Measurements from ENCODE around the gene ATAD5.
"Not testable (repeated sequence)": the region's sequence is repeated elsewhere in the genome, so short reads cannot be mapped to it uniquely, and the experiment has no call there.

ATAD5 gene

DNA sequence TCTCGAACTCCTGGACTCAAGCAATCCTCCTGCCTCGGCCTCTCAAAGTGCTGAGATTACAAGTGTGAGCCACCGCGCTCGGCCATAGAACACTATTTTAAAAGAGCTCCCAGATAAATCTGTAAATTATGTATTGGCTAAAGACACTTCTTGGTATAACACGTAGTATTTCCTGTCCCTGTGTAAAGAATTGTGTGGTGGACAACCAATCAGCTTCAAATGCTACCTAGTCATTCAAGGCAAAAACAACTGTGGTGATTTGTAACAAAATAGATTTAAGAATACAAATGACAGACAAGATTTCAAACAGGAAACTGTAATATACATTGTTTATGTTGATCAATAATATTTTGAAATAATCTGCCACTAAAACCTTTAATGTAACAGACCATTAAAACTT, 21.9 kb upstream of the ATAD5 start:
- Histone ChIP-seq H3K9me3 (ENCODE audit: control insufficient read depth, insufficient read depth, low read depth, low read length) (no peaks in the 10 kb centered on the region), H3K36me3 (ENCODE audit: control insufficient read depth in 2 of 2, insufficient read depth in 1 of 2, low read length in 2 of 2) (peaks cover 7 to 12% of the 10 kb centered on the region in 2 experiments; a peak in 2 of 3 replicates), H3K27ac (ENCODE audit: extremely low read depth, low read depth, low read length) (no peak overlapping the region), H3K4me3 (ENCODE audit: low read depth, low read length) (no peak overlapping the region), H3K4me1 (ENCODE audit: control insufficient read depth, insufficient read depth, low read length) (no peaks in the 10 kb centered on the region)
- no peak for TF ChIP-seq PRDM1 (tag by site-specific recombination; IDR thresholded peaks at IDR 0.05)
- TF ChIP-seq ZNF140 (tag by site-specific recombination; IDR thresholded peaks at IDR 0.05) = no peak
- TF ChIP-seq ZNF433 (tag by site-specific recombination; IDR thresholded peaks at IDR 0.05; ENCODE audit: low read depth) = no peak
- no peak for TF ChIP-seq ZNF76 (tag by site-specific recombination; IDR thresholded peaks at IDR 0.05; ENCODE audit: borderline replicate concordance, low read depth)
- no peak for TF ChIP-seq ZNF211 (tag by site-specific recombination; IDR thresholded peaks at IDR 0.05; ENCODE audit: low read depth)
- POLR2A ChIA-PET = interaction anchor here (2.9 kb wide), 1 partner anchor 14 kb away, joined by 9 read pairs; the partner anchor contains the start of gene CRLF3
- CTCF ChIA-PET = interaction anchor here (3.4 kb wide), 1 partner anchor 15 kb away, joined by 19 read pairs; the partner anchor contains the start of gene CRLF3

DNA sequence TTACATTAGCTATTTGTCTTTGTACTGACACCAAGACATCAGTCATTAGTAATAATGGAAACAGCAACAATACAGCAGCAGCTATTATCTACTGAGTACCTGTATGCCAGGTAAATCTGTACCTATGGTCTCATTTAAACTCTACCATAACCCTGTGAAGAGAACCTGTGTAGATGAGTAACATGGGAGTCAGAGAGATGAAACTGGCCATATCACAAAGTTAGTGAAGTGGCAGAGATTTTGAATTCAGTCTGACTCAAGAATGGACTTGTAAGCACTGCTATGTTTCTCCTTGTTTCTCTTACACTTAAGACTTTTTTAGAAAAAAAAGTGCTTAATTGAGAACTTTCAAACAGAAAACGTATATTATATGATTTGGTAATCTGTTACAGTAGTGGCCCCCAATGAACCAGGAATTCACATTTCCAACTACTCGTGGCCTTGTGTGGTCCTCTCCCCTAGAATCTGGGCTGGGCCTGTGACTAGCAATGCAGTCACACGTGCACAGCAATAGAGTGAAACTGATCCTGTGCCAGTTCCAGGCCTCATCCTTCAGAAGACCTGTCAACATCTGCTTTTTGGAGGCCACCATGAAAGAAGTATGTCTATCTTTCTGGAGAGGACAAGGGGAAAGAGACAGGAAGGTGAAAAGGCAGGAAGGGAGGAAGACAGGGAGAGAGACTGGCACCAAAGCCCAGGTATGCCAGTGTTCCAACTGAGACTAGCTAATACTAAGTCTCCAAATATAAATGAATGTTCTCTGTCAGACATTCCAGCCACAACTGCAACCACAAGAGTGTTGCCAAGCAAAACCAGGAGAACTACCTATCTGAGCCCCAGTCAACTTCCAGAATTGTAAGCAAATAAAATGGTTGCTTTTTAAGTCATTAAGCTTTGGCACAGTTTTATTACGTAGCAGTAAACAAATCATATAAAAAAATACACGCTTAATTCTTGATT, 19.3 kb upstream of the ATAD5 start:
- Histone ChIP-seq H3K4me1 (ENCODE audit: control insufficient read depth, insufficient read depth, low read length) (no peaks in the 10 kb centered on the region), H3K9me3 (ENCODE audit: control insufficient read depth, insufficient read depth, low read depth, low read length) (no peaks in the 10 kb centered on the region), H3K27ac (ENCODE audit: extremely low read depth, low read depth, low read length) (no peak overlapping the region), H3K4me3 (ENCODE audit: low read depth, low read length) (no peak overlapping the region), H3K36me3 (ENCODE audit: control insufficient read depth in 2 of 2, insufficient read depth in 1 of 2, low read length in 2 of 2) (peaks cover 10 to 16% of the 10 kb centered on the region in 2 experiments; a peak in 2 of 3 replicates)
- CTCF ChIA-PET = interaction anchor here (0.6 to 3.4 kb wide), 5 partner anchors 9 to 277 kb away, joined by 3 to 19 read pairs (median 3); partner anchors contain the start of gene CRLF3
- TF ChIP-seq ZNF777 (tag by site-specific recombination; IDR thresholded peaks at IDR 0.05; ENCODE audit: borderline replicate concordance) (no peak), ZNF426 (tag by site-specific recombination; IDR thresholded peaks at IDR 0.05) (no peak), ZBTB17 (tag by site-specific recombination; IDR thresholded peaks at IDR 0.05) (peak; percentile 53; the same call in 1 of the 2 replicates)
- POLR2A ChIA-PET = interaction anchor here (1.0 to 2.9 kb wide), 2 partner anchors 12 kb away, joined by 3 to 9 read pairs; partner anchors contain the start of gene CRLF3

DNA sequence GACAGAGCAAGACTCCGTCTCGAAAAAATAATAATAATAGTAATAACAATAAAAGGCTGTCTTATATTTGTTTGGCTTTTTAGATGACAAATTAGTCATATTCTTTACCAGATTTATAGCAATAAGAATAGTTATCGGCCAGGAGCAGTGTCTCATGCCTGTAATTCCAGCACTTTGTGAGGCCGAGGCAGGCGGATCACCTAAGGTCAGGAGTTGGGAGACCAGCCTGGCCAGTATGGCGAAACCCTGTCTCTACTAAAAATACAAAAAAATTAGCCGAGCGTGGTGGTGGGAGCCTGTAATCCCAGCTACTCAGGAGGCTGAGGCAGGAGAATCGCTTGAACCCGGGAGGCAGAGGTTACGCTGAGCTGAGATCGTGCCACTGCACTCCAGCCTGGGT, 17.5 kb upstream of the ATAD5 start:
- H3K27ac ChIP-seq (ENCODE audit: extremely low read depth, low read depth, low read length); H3K4me3 ChIP-seq (ENCODE audit: low read depth, low read length); H3K4me1 ChIP-seq (ENCODE audit: control insufficient read depth, insufficient read depth, low read length); H3K9me3 ChIP-seq (ENCODE audit: control insufficient read depth, insufficient read depth, low read depth, low read length): not testable (repeated sequence)
- ChIA-PET POLR2A (interaction anchor here (0.6 kb wide), 1 partner anchor 326 kb away, joined by 6 read pairs; no protein-coding TSS in a partner anchor), CTCF (interaction anchor here (0.6 to 1.7 kb wide), 2 partner anchors 11 to 883 kb away, joined by 3 to 4 read pairs; no protein-coding TSS in a partner anchor)
- peaks cover 14 to 16% of the 10 kb centered on the region in 2 experiments; a peak in 2 of 3 replicates for H3K36me3 ChIP-seq (ENCODE audit: control insufficient read depth in 2 of 2, insufficient read depth in 1 of 2, low read length in 2 of 2)

DNA sequence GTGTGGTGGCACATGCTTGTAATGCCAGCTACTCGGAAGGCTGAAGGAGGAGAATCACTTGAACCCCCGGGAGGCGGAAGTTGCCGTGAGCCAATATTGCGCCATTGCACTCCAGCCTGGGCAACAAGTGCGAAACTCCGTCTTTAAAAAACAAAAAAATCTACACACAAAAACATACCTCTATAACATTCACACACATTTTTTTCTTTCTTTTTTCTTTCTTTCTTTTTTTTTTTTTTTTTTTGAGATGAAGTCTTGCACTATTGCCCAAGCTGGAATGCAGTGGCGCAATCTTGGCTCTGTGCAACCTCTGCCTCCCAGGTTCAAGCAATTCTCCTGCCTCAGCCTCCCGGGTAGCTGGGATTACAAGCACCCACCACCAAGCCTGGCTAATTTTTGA, 16.9 kb upstream of the ATAD5 start:
- POLR2A ChIA-PET; H3K4me3 ChIP-seq (ENCODE audit: low read depth, low read length): not testable (repeated sequence)
- CTCF ChIA-PET = interaction anchor here (0.6 to 1.7 kb wide), 2 partner anchors 11 to 884 kb away, joined by 3 to 4 read pairs; no protein-coding TSS in a partner anchor

DNA sequence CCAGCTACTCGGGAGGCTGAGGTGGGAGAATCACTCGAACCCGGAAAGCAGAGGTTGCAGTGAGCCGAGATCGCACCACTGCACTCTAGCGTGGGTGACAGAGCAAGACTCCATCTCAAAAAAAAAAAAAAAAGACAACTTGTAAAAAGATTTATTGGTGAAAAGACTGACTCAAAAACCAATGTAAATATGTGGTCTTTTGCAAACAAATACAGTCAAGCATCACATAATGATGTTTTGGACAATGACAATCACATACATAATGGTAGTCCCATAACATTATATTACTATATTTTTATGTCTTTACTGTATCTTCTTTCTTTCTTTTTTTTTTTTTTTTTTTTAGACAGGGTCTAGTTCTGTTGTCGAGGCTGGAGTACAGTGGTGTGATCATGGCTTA, 15.6 kb upstream of the ATAD5 start:
- Histone ChIP-seq H3K36me3 (ENCODE audit: control insufficient read depth in 2 of 2, insufficient read depth in 1 of 2, low read length in 2 of 2) (peaks cover 9% of the 10 kb centered on the region in 2 experiments; a peak in 2 of 3 replicates), H3K4me3 (ENCODE audit: low read depth, low read length) (no peak overlapping the region), H3K9me3 (ENCODE audit: control insufficient read depth, insufficient read depth, low read depth, low read length) (no peaks in the 10 kb centered on the region), H3K27ac (ENCODE audit: extremely low read depth, low read depth, low read length) (no peak overlapping the region), H3K4me1 (ENCODE audit: control insufficient read depth, insufficient read depth, low read length) (no peaks in the 10 kb centered on the region)
- ChIA-PET CTCF (no interaction called here), POLR2A (no interaction called here)
- TF ChIP-seq ZNF791 (tag by site-specific recombination; IDR thresholded peaks at IDR 0.05) (no peak), ZFP69B (tag by site-specific recombination; IDR thresholded peaks at IDR 0.05) (no peak), SCRT1 (tag by site-specific recombination; IDR thresholded peaks at IDR 0.05; ENCODE audit: borderline replicate concordance) (no peak), GFI1B (tag by site-specific recombination; IDR thresholded peaks at IDR 0.05) (no peak), ZNF37A (tag by site-specific recombination; IDR thresholded peaks at IDR 0.05) (no peak), ZNF624 (tag by site-specific recombination; IDR thresholded peaks at IDR 0.05) (no peak), ZNF514 (tag by site-specific recombination; IDR thresholded peaks at IDR 0.05) (no peak)
- TF ChIP-seq, protein P1, sequence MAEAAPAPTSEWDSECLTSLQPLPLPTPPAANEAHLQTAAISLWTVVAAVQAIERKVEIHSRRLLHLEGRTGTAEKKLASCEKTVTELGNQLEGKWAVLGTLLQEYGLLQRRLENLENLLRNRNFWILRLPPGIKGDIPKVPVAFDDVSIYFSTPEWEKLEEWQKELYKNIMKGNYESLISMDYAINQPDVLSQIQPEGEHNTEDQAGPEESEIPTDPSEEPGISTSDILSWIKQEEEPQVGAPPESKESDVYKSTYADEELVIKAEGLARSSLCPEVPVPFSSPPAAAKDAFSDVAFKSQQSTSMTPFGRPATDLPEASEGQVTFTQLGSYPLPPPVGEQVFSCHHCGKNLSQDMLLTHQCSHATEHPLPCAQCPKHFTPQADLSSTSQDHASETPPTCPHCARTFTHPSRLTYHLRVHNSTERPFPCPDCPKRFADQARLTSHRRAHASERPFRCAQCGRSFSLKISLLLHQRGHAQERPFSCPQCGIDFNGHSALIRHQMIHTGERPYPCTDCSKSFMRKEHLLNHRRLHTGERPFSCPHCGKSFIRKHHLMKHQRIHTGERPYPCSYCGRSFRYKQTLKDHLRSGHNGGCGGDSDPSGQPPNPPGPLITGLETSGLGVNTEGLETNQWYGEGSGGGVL (tag by site-specific recombination; IDR thresholded peaks at IDR 0.05) = no peak
- TF ChIP-seq, protein P2, sequence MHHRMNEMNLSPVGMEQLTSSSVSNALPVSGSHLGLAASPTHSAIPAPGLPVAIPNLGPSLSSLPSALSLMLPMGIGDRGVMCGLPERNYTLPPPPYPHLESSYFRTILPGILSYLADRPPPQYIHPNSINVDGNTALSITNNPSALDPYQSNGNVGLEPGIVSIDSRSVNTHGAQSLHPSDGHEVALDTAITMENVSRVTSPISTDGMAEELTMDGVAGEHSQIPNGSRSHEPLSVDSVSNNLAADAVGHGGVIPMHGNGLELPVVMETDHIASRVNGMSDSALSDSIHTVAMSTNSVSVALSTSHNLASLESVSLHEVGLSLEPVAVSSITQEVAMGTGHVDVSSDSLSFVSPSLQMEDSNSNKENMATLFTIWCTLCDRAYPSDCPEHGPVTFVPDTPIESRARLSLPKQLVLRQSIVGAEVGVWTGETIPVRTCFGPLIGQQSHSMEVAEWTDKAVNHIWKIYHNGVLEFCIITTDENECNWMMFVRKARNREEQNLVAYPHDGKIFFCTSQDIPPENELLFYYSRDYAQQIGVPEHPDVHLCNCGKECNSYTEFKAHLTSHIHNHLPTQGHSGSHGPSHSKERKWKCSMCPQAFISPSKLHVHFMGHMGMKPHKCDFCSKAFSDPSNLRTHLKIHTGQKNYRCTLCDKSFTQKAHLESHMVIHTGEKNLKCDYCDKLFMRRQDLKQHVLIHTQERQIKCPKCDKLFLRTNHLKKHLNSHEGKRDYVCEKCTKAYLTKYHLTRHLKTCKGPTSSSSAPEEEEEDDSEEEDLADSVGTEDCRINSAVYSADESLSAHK (tag by site-specific recombination; IDR thresholded peaks at IDR 0.05) = no peak

More for the DNA sequence above, 16.9 kb upstream of the ATAD5 start:
- TF ChIP-seq SCRT2 (tag by site-specific recombination; IDR thresholded peaks at IDR 0.05) = peak; percentile 44; the same call in 1 of the 2 replicates
- H3K9me3 ChIP-seq (ENCODE audit: control insufficient read depth, insufficient read depth, low read depth, low read length); H3K4me1 ChIP-seq (ENCODE audit: control insufficient read depth, insufficient read depth, low read length); H3K27ac ChIP-seq (ENCODE audit: extremely low read depth, low read depth, low read length): not testable (repeated sequence)
- peaks cover 12 to 16% of the 10 kb centered on the region in 2 experiments; a peak in 2 of 3 replicates for H3K36me3 ChIP-seq (ENCODE audit: control insufficient read depth in 2 of 2, insufficient read depth in 1 of 2, low read length in 2 of 2)
